ENCODE measurements around the gene RNF144A.

DNA sequence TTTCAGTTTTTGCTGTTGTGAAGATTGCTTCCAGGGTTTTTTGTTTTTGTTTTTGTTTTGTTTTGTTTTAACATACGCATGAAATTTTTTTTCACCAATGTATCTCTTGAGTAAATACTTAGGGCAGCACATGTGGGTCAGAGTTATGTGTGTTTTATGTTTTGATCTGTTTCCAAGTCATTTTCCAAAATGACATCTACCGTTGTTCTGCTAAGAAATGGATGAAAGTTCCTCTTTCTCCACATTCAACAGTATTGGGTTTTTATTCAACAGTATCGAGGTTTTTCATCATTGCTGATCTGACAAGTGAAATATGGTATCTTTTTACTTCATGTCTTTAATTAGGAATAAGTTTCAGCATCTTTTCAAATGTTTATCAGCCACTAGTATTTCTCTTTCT lies 16.7 kb downstream of the RNF144A start:
- TF ChIP-seq, protein P1, sequence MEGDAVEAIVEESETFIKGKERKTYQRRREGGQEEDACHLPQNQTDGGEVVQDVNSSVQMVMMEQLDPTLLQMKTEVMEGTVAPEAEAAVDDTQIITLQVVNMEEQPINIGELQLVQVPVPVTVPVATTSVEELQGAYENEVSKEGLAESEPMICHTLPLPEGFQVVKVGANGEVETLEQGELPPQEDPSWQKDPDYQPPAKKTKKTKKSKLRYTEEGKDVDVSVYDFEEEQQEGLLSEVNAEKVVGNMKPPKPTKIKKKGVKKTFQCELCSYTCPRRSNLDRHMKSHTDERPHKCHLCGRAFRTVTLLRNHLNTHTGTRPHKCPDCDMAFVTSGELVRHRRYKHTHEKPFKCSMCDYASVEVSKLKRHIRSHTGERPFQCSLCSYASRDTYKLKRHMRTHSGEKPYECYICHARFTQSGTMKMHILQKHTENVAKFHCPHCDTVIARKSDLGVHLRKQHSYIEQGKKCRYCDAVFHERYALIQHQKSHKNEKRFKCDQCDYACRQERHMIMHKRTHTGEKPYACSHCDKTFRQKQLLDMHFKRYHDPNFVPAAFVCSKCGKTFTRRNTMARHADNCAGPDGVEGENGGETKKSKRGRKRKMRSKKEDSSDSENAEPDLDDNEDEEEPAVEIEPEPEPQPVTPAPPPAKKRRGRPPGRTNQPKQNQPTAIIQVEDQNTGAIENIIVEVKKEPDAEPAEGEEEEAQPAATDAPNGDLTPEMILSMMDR (conservative IDR thresholded peaks at IDR 0.05; ENCODE audit: low read depth, low read length), result no peak
- no peak for TF ChIP-seq EZH2phosphoT487 (IDR thresholded peaks at IDR 0.05; ENCODE audit: borderline replicate concordance, low read length)
